H9 (cell line): Measurements from ENCODE around the gene SERTAD2. TPM values are rescaled to one million over a fixed set of nuclear protein-coding genes. Genes with fewer than 3 reads are reported as not detected.

Experiments
- DNase-seq: peaks from one replicate; pipeline ENCODE4 v3.0.0-alpha.2; 2017
- H2AFZ ChIP-seq: one replicate; pipeline ENCODE4 v1.6.1; 2013; ENCODE audit warnings: mild to moderate bottlenecking, low read length, control low read depth, moderate library complexity
- H2AK5ac ChIP-seq: 2 replicates; pipeline ENCODE4 v1.6.1; 2013; ENCODE audit warnings: low read length, control low read depth, mixed read lengths; ENCODE audit not compliant: insufficient read length
- H2BK120ac ChIP-seq: one replicate; pipeline ENCODE4 v1.6.1; 2013; ENCODE audit warnings: low read depth, mild to moderate bottlenecking, low read length, control low read depth, inconsistent platforms; ENCODE audit not compliant: poor library complexity, severe bottlenecking
- H2BK12ac ChIP-seq: 2 replicates; pipeline ENCODE4 v1.6.1; 2013; ENCODE audit warnings: low read length, control low read depth, mixed read lengths, low read depth; ENCODE audit not compliant: insufficient read length
- H2BK15ac ChIP-seq: 2 replicates; pipeline ENCODE4 v1.6.1; 2013; ENCODE audit warnings: low read depth, low read length, control low read depth
- H2BK20ac ChIP-seq: one replicate; pipeline ENCODE4 v1.6.1; 2013; ENCODE audit warnings: low read depth, mild to moderate bottlenecking, low read length, control low read depth, inconsistent platforms; ENCODE audit not compliant: poor library complexity, severe bottlenecking
- H2BK5ac ChIP-seq: 2 replicates; pipeline ENCODE4 v1.6.1; 2013; ENCODE audit warnings: low read length, control low read depth, mixed read lengths; ENCODE audit not compliant: insufficient read length
- H3K14ac ChIP-seq: 2 replicates; pipeline ENCODE4 v1.6.1; 2013; ENCODE audit warnings: low read length, control low read depth; ENCODE audit not compliant: insufficient read depth
- H3K18ac ChIP-seq: 2 replicates; pipeline ENCODE4 v1.6.1; 2013; ENCODE audit warnings: low read depth, mild to moderate bottlenecking, mixed read lengths, low read length, control low read depth; ENCODE audit not compliant: insufficient read length
- H3K23ac ChIP-seq: 2 replicates; pipeline ENCODE4 v1.6.1; 2013; ENCODE audit warnings: low read length, control low read depth, mixed read lengths, low read depth; ENCODE audit not compliant: insufficient read length
- H3K23me2 ChIP-seq: 2 replicates; pipeline ENCODE4 v1.6.1; 2013; ENCODE audit warnings: low read depth, mild to moderate bottlenecking, mixed read lengths, low read length, control low read depth; ENCODE audit not compliant: insufficient read length, poor library complexity, severe bottlenecking
- H3K27ac ChIP-seq: 2 replicates; pipeline ENCODE4 v1.5.1; 2013; ENCODE audit warnings: low read length, control low read depth, mixed read lengths, low read depth; ENCODE audit not compliant: insufficient read length
- H3K27me3 ChIP-seq: 2 replicates; pipeline ENCODE4 v1.6.1; 2013; ENCODE audit warnings: low read length, control low read depth, inconsistent platforms; ENCODE audit not compliant: insufficient read depth
- H3K4ac ChIP-seq: 2 replicates; pipeline ENCODE4 v1.6.1; 2013; ENCODE audit warnings: low read depth, mild to moderate bottlenecking, control low read depth, inconsistent platforms, low read length, moderate library complexity
- H3K4me1 ChIP-seq: 2 replicates; pipeline ENCODE4 v1.6.1; 2013; ENCODE audit warnings: low read length, control low read depth, inconsistent platforms; ENCODE audit not compliant: insufficient read depth
- H3K4me2 ChIP-seq: 2 replicates; pipeline ENCODE4 v1.6.1; 2013; ENCODE audit warnings: low read length, control low read depth, mixed read lengths; ENCODE audit not compliant: insufficient read length, insufficient read depth
- H3K56ac ChIP-seq: 2 replicates; pipeline ENCODE4 v1.6.1; 2013; ENCODE audit warnings: low read depth, mild to moderate bottlenecking, mixed read lengths, low read length, control low read depth; ENCODE audit not compliant: insufficient read length
- H3K79me1 ChIP-seq: 2 replicates; pipeline ENCODE4 v1.6.1; 2013; ENCODE audit warnings: low read depth, mild to moderate bottlenecking, moderate library complexity, low read length, control low read depth, inconsistent platforms; ENCODE audit not compliant: insufficient read depth, poor library complexity, severe bottlenecking
- H3K79me2 ChIP-seq: 2 replicates; pipeline ENCODE4 v1.6.1; 2013; ENCODE audit warnings: low read length, control low read depth, inconsistent platforms; ENCODE audit not compliant: insufficient read depth
- H3K9ac ChIP-seq: 2 replicates; pipeline ENCODE4 v1.6.1; 2013; ENCODE audit warnings: low read length, control low read depth, mixed read lengths; ENCODE audit not compliant: insufficient read length; ENCODE audit errors: extremely low read depth
- H3K9me3 ChIP-seq: one replicate; pipeline ENCODE4 v1.6.1; 2013; ENCODE audit warnings: low read depth, low read length, inconsistent platforms; ENCODE audit not compliant: control insufficient read depth
- H3T11ph ChIP-seq: one replicate; pipeline ENCODE4 v1.6.1; 2013; ENCODE audit warnings: mild to moderate bottlenecking, low read length, control low read depth, inconsistent platforms
- H4K20me1 ChIP-seq: one replicate; pipeline ENCODE4 v1.6.1; 2013; ENCODE audit not compliant: control insufficient read depth, insufficient read length, insufficient read depth
- H4K5ac ChIP-seq: 2 replicates; pipeline ENCODE4 v1.6.1; 2013; ENCODE audit warnings: low read depth, mild to moderate bottlenecking, mixed read lengths, low read length, control low read depth; ENCODE audit not compliant: insufficient read length
- H4K8ac ChIP-seq: replicated peaks from 2 replicates; pipeline ENCODE4 v1.6.1; 2013; ENCODE audit warnings: low read length, control low read depth, mixed read lengths, low read depth; ENCODE audit not compliant: insufficient read length
- H4K91ac ChIP-seq: 2 replicates; pipeline ENCODE4 v1.6.1; 2013; ENCODE audit warnings: low read depth, mild to moderate bottlenecking, moderate library complexity, mixed read lengths, low read length, control low read depth; ENCODE audit not compliant: insufficient read length
- H3K27ac Mint-ChIP-seq, 3 experiments: 2 replicates in 2 of 3; 3 replicates in 1 of 3; pipeline ENCODE4 v1.8.0; 2020 to 2021; ENCODE audit warnings: mixed read lengths in 3 of 3, mild to moderate bottlenecking in 1 of 3, moderate library complexity in 1 of 3
- H3K27me3 Mint-ChIP-seq: 2 replicates; pipeline ENCODE4 v1.8.0; 2021; ENCODE audit warnings: low read depth, mild to moderate bottlenecking, moderate library complexity, mixed read lengths
- H3K36me3 Mint-ChIP-seq, 3 experiments: 2 replicates in 2 of 3; 3 replicates in 1 of 3; pipeline ENCODE4 v1.8.0; 2020 to 2021; ENCODE audit warnings: low read depth in 3 of 3, mixed read lengths in 3 of 3; ENCODE audit not compliant: insufficient read depth in 1 of 3
- H3K4me1 Mint-ChIP-seq, 2 experiments: 2 replicates each; pipeline ENCODE4 v1.8.0; 2020; ENCODE audit warnings: mixed read lengths in 2 of 2
- H3K4me3 Mint-ChIP-seq, 2 experiments: 2 replicates in 1 of 2; 3 replicates in 1 of 2; pipeline ENCODE4 v1.8.0; 2020 to 2021; ENCODE audit warnings: mild to moderate bottlenecking in 2 of 2, mixed read lengths in 2 of 2, moderate library complexity in 1 of 2
- H3K9me3 Mint-ChIP-seq, 2 experiments: 2 replicates in 1 of 2; 3 replicates in 1 of 2; pipeline ENCODE4 v1.8.0; 2020; ENCODE audit warnings: mild to moderate bottlenecking in 2 of 2, mixed read lengths in 2 of 2, moderate library complexity in 1 of 2
- CTCF ChIP-seq: fragments of 200-600 bp; sonication (generic); conservative IDR thresholded peaks from 3 replicates; pipeline ENCODE4 v1.8.0; 2021; ENCODE audit warnings: antibody characterized with exemption, mild to moderate bottlenecking
- WGBS: extraction: QIAGEN DNeasy Blood & Tissue Kit; methylation state at CpG from one replicate; pipeline ENCODE4 v1.1.7; 2013; ENCODE audit warnings: missing lambda C conversion rate, low lambda C conversion rate, mixed read lengths; ENCODE audit not compliant: insufficient read length; ENCODE audit errors: extremely low coverage; 5-methylcytosine and 5-hydroxymethylcytosine counted together
- total RNA-seq: library from RNA; stranded (reverse); gene quantifications from 2 replicates; pipeline ENCODE4 v1.2.1, GENCODE V29; 2021

SERTAD2 gene
- total RNA-seq, 1 experiment from 2014 or later: 3.5 TPM

GRCh38 chr2:64640153-64641044, 13.3 kb downstream of the SERTAD2 start:
- Histone ChIP-seq H2AFZ (no peak overlapping the region), H3K9ac (no peak overlapping the region), H3T11ph (no peak overlapping the region), H3K4me2 (no peak overlapping the region), H4K5ac (no peak overlapping the region), H3K18ac (no peak overlapping the region), H3K23me2 (peaks cover 6% of the 10 kb centered on the region), H3K79me1 (peaks cover 2% of the 10 kb centered on the region), H2BK15ac (no peak overlapping the region), H3K9me3 (no peaks in the 10 kb centered on the region), H2BK20ac (no peak overlapping the region), H3K4me1 (peaks cover 11% of the 10 kb centered on the region; the same call in 1 of the 2 replicates), H3K27me3 (peaks cover 5% of the 10 kb centered on the region; the same call in 1 of the 2 replicates), H4K91ac (no peak overlapping the region), H2BK120ac (no peak overlapping the region), H2BK12ac (no peak overlapping the region), H2BK5ac (no peak overlapping the region), H2AK5ac (no peak overlapping the region), H4K20me1 (no peaks in the 10 kb centered on the region), H3K27ac (no peak overlapping the region), H3K14ac (no peak overlapping the region), H3K79me2 (no peaks in the 10 kb centered on the region), H3K4ac (no peak overlapping the region), H3K23ac (no peak overlapping the region), H3K56ac (no peak overlapping the region), H4K8ac (no peak overlapping the region)
- peaks cover 35% of the 10 kb centered on the region for H3K27me3 Mint-ChIP-seq
- no peak overlapping the region; a peak in 1 of 5 replicates for H3K4me3 Mint-ChIP-seq
- peak overlapping the region in 2 of 3 experiments; percentile 21 to 68; a peak in 5 of 7 replicates for H3K27ac Mint-ChIP-seq
- no peak for TF ChIP-seq CTCF
- H3K4me1 Mint-ChIP-seq: peaks cover 69 to 75% of the 10 kb centered on the region in 2 experiments
- peaks cover 6 to 17% (median 14%) of the 10 kb centered on the region in 3 experiments; a peak in 6 of 7 replicates for H3K36me3 Mint-ChIP-seq
- no CpG with 5 or more reads among the region's 12 CpGs for WGBS
- no peaks in the 10 kb centered on the region for H3K9me3 Mint-ChIP-seq
- DNase-seq: no peak
